Measurements from ENCODE around the gene ATP9A. TPM values are rescaled to one million over a fixed set of nuclear protein-coding genes. Genes with fewer than 3 reads are reported as not detected.
A peak's percentile ranks its signal among the peaks of the same experiment; 100 is the strongest.

The ATP9A gene
- total RNA-seq, 1 donor from 2014 or later, result 18.2 TPM

GRCh38 chr20:51705400-51705799 is 62.8 kb downstream of the ATP9A start:
- H3K9ac ChIP-seq, result no peak overlapping the region
- peaks cover 2% of the 10 kb centered on the region for H3K36me3 Mint-ChIP-seq
- peak overlapping the region; percentile 11 for H3K4me3 ChIP-seq
- no peaks in the 10 kb centered on the region for H3K27me3 ChIP-seq
- no peaks in the 10 kb centered on the region for H3K9me3 ChIP-seq (ENCODE audit: low read depth)
- no peaks in the 10 kb centered on the region for H3K27me3 Mint-ChIP-seq (ENCODE audit: insufficient read depth, low read depth)
- peaks cover 54% of the 10 kb centered on the region for H3K4me1 Mint-ChIP-seq
- H3K27ac ChIP-seq, result peak overlapping the region; percentile 65
- no peaks in the 10 kb centered on the region for H3K79me2 ChIP-seq (ENCODE audit: low read depth)
- no peaks in the 10 kb centered on the region for H4K20me1 ChIP-seq (ENCODE audit: low read depth)
- peak overlapping the region; percentile 50 for H3K4me2 ChIP-seq
- H2AFZ ChIP-seq (replicated peaks), result no peak overlapping the region
- peaks cover 60% of the 10 kb centered on the region for H3K4me1 ChIP-seq
- TF ChIP-seq CTCF (IDR thresholded peaks at IDR 0.05) (no peak), EZH2 (IDR thresholded peaks at IDR 0.05) (no peak), EZH2phosphoT487 (IDR thresholded peaks at IDR 0.05) (no peak)
- H3K4me3 Mint-ChIP-seq, result no peak overlapping the region
- H3K9me3 Mint-ChIP-seq, result no peaks in the 10 kb centered on the region
- H3K36me3 ChIP-seq, result no peaks in the 10 kb centered on the region
- H3K27ac Mint-ChIP-seq, result no peak overlapping the region
- H3F3A ChIP-seq (ENCODE audit: low read depth), result peaks cover 58% of the 10 kb centered on the region
- peak; percentile 41 for DNase-seq (ENCODE audit: low spot score)

DNA sequence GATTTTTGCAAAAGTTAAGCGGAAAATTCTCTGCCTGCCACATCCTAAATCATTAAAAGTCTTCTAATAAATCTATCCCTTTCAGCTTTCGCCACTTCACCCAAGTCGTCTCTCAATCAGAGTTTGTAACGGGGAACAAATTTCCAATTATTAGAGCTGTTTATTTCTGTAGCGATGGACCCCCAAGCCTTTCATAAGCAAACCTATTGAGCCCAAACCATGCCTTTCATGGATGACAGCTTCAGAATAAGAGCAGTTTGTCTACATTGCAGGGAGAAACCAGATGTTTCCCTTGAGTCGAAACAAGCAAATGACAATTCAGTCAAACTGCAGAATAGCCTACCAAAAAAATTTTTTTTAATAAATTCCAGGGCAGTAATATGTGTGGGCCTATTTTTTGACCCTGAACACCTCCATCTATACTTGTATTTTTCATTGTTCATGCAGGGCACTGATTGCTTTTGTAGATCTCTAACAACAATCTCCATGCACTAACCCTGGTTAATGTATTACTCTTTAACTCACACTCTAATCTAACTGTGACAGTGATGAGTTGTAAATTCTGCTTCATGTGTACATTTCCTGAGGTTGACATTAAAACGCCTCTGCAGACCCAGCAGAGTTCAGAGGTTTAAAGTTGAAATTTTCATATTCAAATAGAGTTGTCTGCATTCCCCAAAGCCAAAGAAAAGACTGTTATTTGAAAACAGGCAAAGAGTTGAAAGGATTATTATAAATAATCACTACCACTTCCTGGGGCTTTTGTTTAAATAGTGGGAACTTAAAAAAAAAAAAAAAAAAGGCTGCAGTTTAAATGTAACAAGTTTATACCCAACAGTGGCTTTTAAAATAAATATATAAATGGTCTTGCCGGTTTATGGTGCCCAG is 64.5 kb downstream of the ATP9A start:
- H3K4me3 Mint-ChIP-seq, result no peak overlapping the region

GRCh38 chr20:51702556-51702955 is 65.6 kb downstream of the ATP9A start:
- Histone ChIP-seq H3K79me2 (ENCODE audit: low read depth) (no peaks in the 10 kb centered on the region), H3K27ac (peak overlapping the region; percentile 86), H3K4me2 (peak overlapping the region; percentile 52), H3F3A (ENCODE audit: low read depth) (peaks cover 67% of the 10 kb centered on the region), H4K20me1 (ENCODE audit: low read depth) (no peaks in the 10 kb centered on the region), H3K27me3 (no peaks in the 10 kb centered on the region), H3K4me3 (no peak overlapping the region), H3K9me3 (ENCODE audit: low read depth) (no peaks in the 10 kb centered on the region), H3K36me3 (no peaks in the 10 kb centered on the region), H3K4me1 (peaks cover 70% of the 10 kb centered on the region), H3K9ac (no peak overlapping the region), H2AFZ (replicated peaks) (no peak overlapping the region)
- H3K9me3 Mint-ChIP-seq, result no peaks in the 10 kb centered on the region
- peaks cover 2% of the 10 kb centered on the region for H3K36me3 Mint-ChIP-seq
- DNase-seq (ENCODE audit: low spot score), result no peak
- H3K4me3 Mint-ChIP-seq, result no peak overlapping the region
- H3K27ac Mint-ChIP-seq, result peak overlapping the region; percentile 83
- no peak for TF ChIP-seq CTCF (IDR thresholded peaks at IDR 0.05)
- TF ChIP-seq EZH2phosphoT487 (IDR thresholded peaks at IDR 0.05), result no peak
- no peak for TF ChIP-seq EZH2 (IDR thresholded peaks at IDR 0.05)
- no peaks in the 10 kb centered on the region for H3K27me3 Mint-ChIP-seq (ENCODE audit: insufficient read depth, low read depth)
- H3K4me1 Mint-ChIP-seq, result peaks cover 59% of the 10 kb centered on the region

More for the DNA sequence above, 64.5 kb downstream of the ATP9A start:
- Mint-ChIP-seq H3K27me3 (ENCODE audit: insufficient read depth, low read depth) (no peaks in the 10 kb centered on the region), H3K36me3 (peaks cover 2% of the 10 kb centered on the region), H3K27ac (no peak overlapping the region), H3K9me3 (no peaks in the 10 kb centered on the region), H3K4me1 (peaks cover 50% of the 10 kb centered on the region)
- TF ChIP-seq EZH2phosphoT487 (IDR thresholded peaks at IDR 0.05) (no peak), CTCF (IDR thresholded peaks at IDR 0.05) (no peak), EZH2 (IDR thresholded peaks at IDR 0.05) (no peak)
- Histone ChIP-seq H3K27me3 (no peaks in the 10 kb centered on the region), H3F3A (ENCODE audit: low read depth) (peaks cover 56% of the 10 kb centered on the region), H3K4me1 (peaks cover 59% of the 10 kb centered on the region), H4K20me1 (ENCODE audit: low read depth) (no peaks in the 10 kb centered on the region), H3K9me3 (ENCODE audit: low read depth) (no peaks in the 10 kb centered on the region), H3K4me2 (peak overlapping the region; percentile 52), H2AFZ (replicated peaks) (no peak overlapping the region), H3K4me3 (no peak overlapping the region), H3K79me2 (ENCODE audit: low read depth) (no peaks in the 10 kb centered on the region), H3K27ac (peak overlapping the region; percentile 86), H3K9ac (no peak overlapping the region), H3K36me3 (no peaks in the 10 kb centered on the region)
- peak; percentile 40 for DNase-seq (ENCODE audit: low spot score)

All from neural progenitor cell (in vitro differentiated cells).